Smooth muscle cell (in vitro differentiated cells): ENCODE measurements around the gene ESPN. TPM values are rescaled to one million over a fixed set of nuclear protein-coding genes. Genes with fewer than 3 reads are reported as not detected.

Experiments used
- DNase-seq: peaks from one replicate; lab custom pipeline; 2025; ENCODE audit not compliant: unreplicated experiment; lab: John Stamatoyannopoulos, UW
- H2AFZ ChIP-seq: fragments of 200-600 bp; sonication (generic); 2 replicates; pipeline ENCODE4 v1.6.0; 2016; ENCODE audit warnings: antibody characterized with exemption, low read depth, mild to moderate bottlenecking
- H3F3A ChIP-seq: fragments of 200-600 bp; sonication (generic); 2 replicates; pipeline ENCODE4 v1.6.0; 2017; ENCODE audit warnings: antibody characterized with exemption, low read depth
- H3K27ac ChIP-seq: fragments of 200-600 bp; sonication (generic); 2 replicates; pipeline ENCODE4 v1.5.1; 2016; ENCODE audit warnings: low read depth, mild to moderate bottlenecking
- H3K27me3 ChIP-seq: fragments of 200-600 bp; sonication (generic); 2 replicates; pipeline ENCODE4 v1.6.1; 2016; ENCODE audit warnings: low read depth, mild to moderate bottlenecking
- H3K36me3 ChIP-seq: fragments of 200-600 bp; sonication (generic); 2 replicates; pipeline ENCODE4 v1.5.1; 2016; ENCODE audit warnings: low read depth
- H3K4me1 ChIP-seq: fragments of 200-600 bp; sonication (generic); 2 replicates; pipeline ENCODE4 v1.5.1; 2016; ENCODE audit warnings: low read depth
- H3K4me2 ChIP-seq: fragments of 200-600 bp; sonication (generic); 2 replicates; pipeline ENCODE4 v1.6.0; 2016; ENCODE audit warnings: mild to moderate bottlenecking
- H3K4me3 ChIP-seq: fragments of 200-600 bp; sonication (generic); 2 replicates; pipeline ENCODE4 v1.5.1; 2016; ENCODE audit warnings: mild to moderate bottlenecking
- H3K79me2 ChIP-seq: fragments of 200-600 bp; sonication (generic); 2 replicates; pipeline ENCODE4 v1.6.0; 2016; ENCODE audit warnings: low read depth, mild to moderate bottlenecking
- H3K9ac ChIP-seq: fragments of 200-600 bp; sonication (generic); 2 replicates; pipeline ENCODE4 v1.6.0; 2016; ENCODE audit warnings: low read depth
- H3K9me3 ChIP-seq: fragments of 200-600 bp; sonication (generic); replicated peaks from 2 replicates; pipeline ENCODE4 v1.5.1; 2016; ENCODE audit warnings: low read depth
- H4K20me1 ChIP-seq: fragments of 200-600 bp; sonication (generic); 2 replicates; pipeline ENCODE4 v1.6.0; 2016; ENCODE audit warnings: low read depth
- CTCF ChIP-seq: fragments of 200-600 bp; sonication (generic); IDR thresholded peaks from 2 replicates; pipeline ENCODE4 v1.5.1; 2017; ENCODE audit warnings: borderline replicate concordance, mild to moderate bottlenecking, antibody characterized with exemption; ENCODE audit not compliant: insufficient read depth, poor library complexity, severe bottlenecking
- WGBS: methylation state at CpG from one replicate; pipeline ENCODE4 v1.1.7; 2016; ENCODE audit warnings: low lambda C conversion rate; 5-methylcytosine and 5-hydroxymethylcytosine counted together
- polyA plus RNA-seq: library from polyadenylated mRNA; unstranded; fragments of >200 nt; fragmentation: Nextera tagmentation; extraction: Ambion mirVana; gene quantifications from 2 replicates; pipeline ENCODE4 v1.2.1, GENCODE V29; 2016
- total RNA-seq: library from RNA; depleted of rRNA; stranded (reverse); fragments of >200 nt; gene quantifications from 2 replicates; pipeline ENCODE4 v1.2.3, GENCODE V29; 2014

ESPN gene
- total and polyA plus RNA-seq, 2 experiments from 2014 or later: 1.1 TPM; not detected in 1

- Histone ChIP-seq H3K79me2 (no peaks in the 10 kb centered on the region), H3K4me3 (peak overlapping the region; percentile 68), H3K4me2 (peak overlapping the region; percentile 100), H3K27ac (peak overlapping the region; percentile 64), H4K20me1 (peaks cover 15% of the 10 kb centered on the region), H3F3A (peaks cover 8% of the 10 kb centered on the region), H3K9me3 (no peaks in the 10 kb centered on the region), H3K4me1 (peaks cover 7% of the 10 kb centered on the region), H3K36me3 (no peaks in the 10 kb centered on the region), H3K27me3 (peaks cover 7% of the 10 kb centered on the region), H3K9ac (peak overlapping the region; percentile 74), H2AFZ (peak overlapping the region; percentile 96)
- 2% methylated on average over 47 of the region's 70 CpGs for WGBS
- DNase-seq: no peak
- no peak for TF ChIP-seq CTCF
Measured at GRCh38 chr1:6490181-6491080, 65.9 kb downstream of the ESPN start.

- Histone ChIP-seq H3F3A (peaks cover 8% of the 10 kb centered on the region), H3K27me3 (peaks cover 3% of the 10 kb centered on the region), H4K20me1 (peaks cover 10% of the 10 kb centered on the region), H3K9me3 (no peaks in the 10 kb centered on the region), H3K27ac (peak overlapping the region; percentile 64), H3K9ac (peak overlapping the region; percentile 74), H3K79me2 (no peaks in the 10 kb centered on the region), H3K4me3 (peak overlapping the region; percentile 68), H2AFZ (peak overlapping the region; percentile 96), H3K36me3 (no peaks in the 10 kb centered on the region), H3K4me1 (peaks cover 3% of the 10 kb centered on the region), H3K4me2 (peak overlapping the region; percentile 100)
- WGBS: 19% methylated on average over 6 of the region's 6 CpGs
- no peak for TF ChIP-seq CTCF
- DNase-seq: no peak
Measured at GRCh38 chr1:6491081-6491449, 66.5 kb downstream of the ESPN start.

- no peaks in the 10 kb centered on the region for H3K36me3 ChIP-seq
- DNase-seq: no peak
- H3K27ac ChIP-seq: peak within 1 kb of the TSS; percentile 64
- peak within 1 kb of the TSS; percentile 96 for H2AFZ ChIP-seq
- H3K27me3 ChIP-seq: no peaks in the 10 kb centered on the region
- H3F3A ChIP-seq: peaks cover 8% of the 10 kb centered on the region
- peaks cover 7% of the 10 kb centered on the region for H4K20me1 ChIP-seq
- H3K9me3 ChIP-seq: no peaks in the 10 kb centered on the region
- 36% methylated on average over 6 of the region's 6 CpGs for WGBS
- no peak for TF ChIP-seq CTCF
- H3K4me1 ChIP-seq: peaks cover 5% of the 10 kb centered on the region
- H3K9ac ChIP-seq: peak within 1 kb of the TSS; percentile 74
- peak within 1 kb of the TSS; percentile 68 for H3K4me3 ChIP-seq
- no peaks in the 10 kb centered on the region for H3K79me2 ChIP-seq
- peak within 1 kb of the TSS; percentile 100 for H3K4me2 ChIP-seq
Measured at GRCh38 chr1:6491480-6491962, 66.9 kb downstream of the ESPN start, which contains the start of gene PLEKHG5. PLEKHG5 (minus strand) TSS chr1:6491667; CDS start chr1:6477571, 14,096 bp downstream.
